ENCODE measurements around the gene GCN1.

The GCN1 gene

DNA sequence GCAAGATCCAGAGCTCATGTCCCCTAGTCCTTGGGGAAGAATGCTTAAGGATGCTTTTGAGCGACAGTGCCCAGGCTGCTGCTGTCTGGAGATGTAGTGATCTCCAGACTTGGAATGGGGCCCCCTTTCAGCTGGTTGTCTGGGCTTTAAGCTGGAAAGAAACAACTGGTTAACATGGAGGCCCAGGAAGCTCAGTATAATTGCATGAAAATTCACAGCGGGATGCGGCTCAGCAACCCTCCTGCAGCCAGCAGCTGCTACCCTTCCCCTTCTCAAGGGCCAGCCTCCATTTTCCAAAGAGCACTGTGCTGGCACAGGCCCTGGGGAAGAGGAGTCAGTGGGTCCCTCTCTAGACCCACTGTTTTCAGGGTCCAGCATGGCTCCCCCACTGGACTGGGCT lies 104.3 kb downstream of the GCN1 start:
- no peak for DNase-seq

DNA sequence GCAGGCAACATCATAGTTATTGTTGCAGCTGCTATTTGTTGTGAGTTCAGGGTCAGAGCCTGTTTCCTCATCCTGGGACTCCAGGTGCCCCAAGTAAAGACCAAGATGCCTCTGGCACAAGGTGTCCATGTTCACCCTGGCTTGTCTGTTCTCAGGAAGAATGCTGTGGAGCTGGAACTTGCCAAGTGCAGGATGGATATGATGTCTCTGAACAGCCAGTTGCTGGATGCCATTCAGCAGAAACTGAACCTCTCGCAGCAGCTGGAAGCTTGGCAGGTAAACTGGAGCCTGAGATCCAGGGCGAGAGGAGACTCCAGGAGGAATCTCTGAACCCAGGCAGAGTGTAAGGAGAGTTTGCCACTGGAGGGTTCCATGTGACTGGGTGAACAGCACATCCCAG lies 104.7 kb downstream of the GCN1 start:
- DNase-seq: no peak

DNA sequence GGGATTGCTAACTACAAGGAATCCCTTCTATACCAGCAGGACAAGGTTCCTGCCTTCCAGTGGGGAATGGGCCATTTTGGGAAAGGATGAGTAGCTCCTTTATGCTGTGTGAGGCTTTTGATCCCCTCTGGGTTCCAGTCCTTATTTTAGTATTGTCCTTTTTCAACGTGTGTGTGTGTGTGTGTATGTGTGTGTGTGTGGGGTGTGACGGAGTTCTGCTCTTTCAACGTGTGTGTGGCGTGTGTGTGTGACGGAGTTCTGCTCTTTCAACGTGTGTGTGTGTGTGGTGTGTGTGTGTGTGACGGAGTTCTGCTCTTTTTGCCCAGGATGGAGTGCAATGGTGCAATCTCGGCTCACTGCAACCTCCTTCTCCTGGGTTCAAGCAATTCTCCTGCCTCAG lies 105.4 kb downstream of the GCN1 start:
- DNase-seq: no peak

DNA sequence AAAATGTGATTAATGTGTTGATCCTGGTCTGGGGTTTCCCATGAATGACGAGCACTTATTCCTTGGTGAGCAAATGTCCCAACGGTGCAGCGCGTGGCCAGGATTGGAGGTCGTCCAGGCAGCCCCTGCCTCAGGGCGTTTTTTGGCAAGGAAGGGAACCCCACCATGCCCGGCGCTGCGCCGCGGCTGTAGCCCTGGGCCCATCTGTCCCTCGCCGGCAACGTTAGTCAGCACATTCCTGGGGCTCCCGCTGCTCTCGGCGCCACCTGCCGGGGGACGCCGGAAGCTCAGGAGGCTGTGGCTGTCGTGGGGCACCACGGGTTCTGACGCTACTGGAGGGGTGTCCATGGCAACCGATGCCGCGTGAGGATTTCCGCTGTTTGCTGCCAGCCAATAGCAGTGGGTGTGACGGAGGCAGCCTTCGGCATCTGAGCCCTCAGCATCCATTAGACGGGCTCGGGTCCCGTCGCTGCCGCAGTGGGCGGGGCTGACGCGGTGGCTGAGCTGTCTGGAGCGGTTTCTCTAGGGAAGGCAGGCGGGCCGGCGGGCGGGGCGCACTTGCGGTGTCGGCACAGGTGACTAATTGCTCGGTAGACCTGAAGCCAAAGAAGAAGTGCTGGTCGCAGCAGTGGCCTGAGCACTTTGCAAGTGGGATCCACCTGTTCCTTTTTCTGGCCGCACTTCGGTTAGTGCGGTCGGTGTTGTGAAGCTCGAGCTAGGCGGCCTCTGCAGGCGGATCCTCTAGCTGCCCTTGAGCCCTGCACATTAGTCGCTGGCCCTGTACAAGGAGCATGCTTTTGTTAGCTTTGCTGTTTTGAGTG lies 107.5 kb downstream of the GCN1 start:
- peak; percentile 100 for DNase-seq

DNA sequence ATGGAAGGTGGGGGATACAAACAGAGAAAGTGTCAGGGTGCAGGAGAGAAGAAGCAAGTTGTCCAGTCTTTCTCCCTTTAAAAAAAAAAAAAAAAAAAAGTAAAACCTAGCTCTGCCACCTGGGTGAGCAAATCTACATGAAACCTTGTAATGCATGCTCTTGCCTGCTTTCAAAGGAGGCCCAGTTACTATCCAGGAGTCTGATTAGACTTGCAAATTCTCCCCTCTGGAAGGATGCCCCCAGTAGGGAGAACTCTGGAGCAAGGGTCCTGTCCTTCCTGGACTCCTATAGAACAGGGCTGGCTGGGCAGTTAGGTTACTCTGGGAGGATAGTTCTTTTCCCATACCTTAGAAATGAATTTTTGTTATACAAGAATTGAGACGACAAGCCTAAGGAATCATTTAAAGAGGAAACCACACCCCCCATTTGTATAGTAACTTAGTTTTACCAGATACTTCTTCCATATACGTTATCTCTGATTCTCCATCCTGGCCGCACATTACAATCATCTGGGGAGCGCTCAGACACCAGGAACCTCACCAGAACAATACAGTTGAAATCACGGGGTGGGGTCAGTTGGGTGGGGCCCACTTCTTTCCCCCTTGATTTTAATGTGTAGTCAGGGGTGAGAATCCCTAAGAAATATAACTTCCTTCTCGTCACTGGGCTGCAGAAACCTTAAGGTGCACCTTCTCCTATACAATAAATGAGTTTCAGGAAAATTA lies 108.4 kb downstream of the GCN1 start:
- DNase-seq: no peak

DNA sequence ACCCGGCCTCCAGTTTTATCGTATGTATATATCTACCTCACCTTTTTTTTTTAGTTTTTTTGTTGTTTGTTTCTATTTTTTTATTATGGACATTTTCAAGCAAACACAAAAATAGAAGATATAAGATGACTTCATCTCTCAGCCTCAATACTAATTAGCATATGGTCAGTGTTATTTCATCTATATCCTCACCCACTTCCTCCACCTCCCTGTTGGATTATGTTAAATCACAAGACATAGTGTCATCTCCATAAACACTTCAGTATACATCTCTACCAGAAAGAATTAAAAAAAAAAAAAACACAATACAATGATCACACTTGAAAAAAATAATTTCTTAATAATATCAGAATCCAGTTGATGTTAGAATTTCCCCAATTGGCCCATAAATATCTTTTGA lies 112.9 kb downstream of the GCN1 start:
- DNase-seq: no peak

DNA sequence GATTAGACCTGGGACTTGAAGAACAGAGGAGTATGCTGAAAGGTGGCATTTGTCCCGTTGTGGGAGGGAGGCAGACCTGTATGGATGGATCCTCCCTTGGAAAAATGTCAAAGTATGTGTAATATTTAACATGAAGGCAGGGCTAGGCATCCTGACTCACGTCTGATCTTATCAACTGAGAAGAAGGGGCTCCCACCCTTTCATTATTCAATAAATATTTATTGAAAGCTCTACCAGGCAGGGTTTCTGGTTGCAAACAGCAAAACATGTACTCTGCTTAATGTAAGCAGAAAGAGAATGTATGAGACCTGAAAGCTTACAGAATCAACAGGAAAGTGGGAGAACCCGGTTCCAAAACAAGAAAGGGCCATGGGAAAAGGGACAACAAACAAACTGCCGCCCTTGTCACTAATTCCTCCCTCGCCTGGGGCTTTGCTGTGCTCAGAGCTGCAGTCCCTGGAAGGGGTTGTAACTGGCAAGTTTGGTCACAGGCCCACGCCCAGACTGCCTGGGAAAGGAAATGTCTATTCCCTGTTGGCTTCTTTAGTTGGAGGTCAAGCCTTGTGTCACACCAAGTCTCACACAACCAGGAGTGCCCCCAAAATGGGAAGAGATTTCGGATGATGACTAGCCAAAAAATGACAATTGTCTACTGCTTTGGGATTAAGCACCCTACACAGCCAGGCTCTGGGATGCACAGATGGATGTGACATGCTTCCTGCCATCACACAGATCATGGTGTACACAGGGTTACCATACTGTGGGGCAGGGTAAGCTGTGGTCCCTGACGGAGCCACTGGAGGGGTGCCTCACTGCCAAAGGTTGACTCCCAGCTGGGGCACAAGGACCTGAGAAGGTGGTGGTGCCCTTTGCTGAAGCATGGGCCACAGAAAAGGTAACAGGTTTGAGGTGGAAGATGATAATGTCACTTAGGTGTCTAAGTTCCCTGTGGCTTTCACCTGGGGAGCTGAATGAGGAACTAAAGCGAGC lies 114.8 kb downstream of the GCN1 start:
- DNase-seq: no peak

DNA sequence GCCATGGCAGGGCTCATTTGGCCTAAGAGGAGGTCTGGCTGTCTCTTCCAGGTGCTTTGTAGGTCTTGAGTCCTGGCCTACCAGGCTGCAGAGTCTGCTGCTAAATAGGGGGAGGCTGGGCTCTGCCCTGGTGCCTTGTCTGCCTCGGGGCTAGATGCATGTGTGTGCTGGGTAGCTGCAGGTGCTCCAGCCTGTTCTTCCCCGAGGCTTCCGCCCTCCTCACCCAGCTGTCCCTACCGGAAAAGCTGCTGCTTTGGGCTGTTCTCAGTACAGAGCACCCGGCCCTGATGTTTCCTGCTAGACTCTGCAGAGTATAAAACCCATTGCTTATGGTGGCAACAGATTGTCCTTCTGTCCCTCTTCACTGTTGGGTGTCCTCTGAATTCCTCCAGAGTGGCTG lies 115.6 kb downstream of the GCN1 start:
- no peak for DNase-seq

DNA sequence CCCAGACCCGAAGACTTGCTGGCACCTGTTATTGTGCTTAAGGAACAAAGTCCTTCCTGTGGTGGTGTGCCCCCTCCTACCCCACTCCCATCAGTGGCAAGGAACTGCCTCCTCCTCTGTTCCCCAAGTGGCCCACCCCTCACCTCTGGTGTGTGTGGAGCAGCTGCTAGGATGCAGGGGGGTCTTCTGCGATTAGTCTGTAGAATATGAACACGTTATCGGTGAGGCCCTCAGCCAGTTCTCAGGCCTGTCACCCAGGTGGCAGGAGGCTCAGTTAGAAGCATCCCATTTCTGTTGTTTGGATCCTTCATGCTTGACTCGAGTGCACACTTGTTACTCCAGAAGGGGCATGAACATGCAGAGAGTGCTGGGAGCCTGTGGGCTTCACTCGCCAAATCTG lies 117.3 kb downstream of the GCN1 start:
- no peak for DNase-seq
